K562 (cell line): Measurements from ENCODE around the gene RAI14. TPM values are rescaled to one million over a fixed set of nuclear protein-coding genes. Genes with fewer than 3 reads are reported as not detected.
A peak's percentile ranks its signal among the peaks of the same experiment; 100 is the strongest.

Experiments used
- ATAC-seq: fragments of 200-7000 bp; cut with Tn5 transposase; 3 replicates; pipeline ENCODE4 v1.9.1; 2020; ENCODE audit warnings: moderate library complexity
- BruUV-seq: library from RNA; stranded (reverse); fragments of 400-500 nt; replicated peaks from 2 replicates; lab custom pipeline; 2021; lab: Mats Ljungman, UMichigan
- CTCF ChIA-PET: fragments of 300-600 bp; formaldehyde crosslinking; extraction: SDS; loops from one replicate; lab custom pipeline; 2021; ENCODE audit warnings: low intra/inter-chr PET ratio; lab: Yijun Ruan, JAX
- POLR2A ChIA-PET: fragments of 300-600, 350-650 bp; sonication (Branson Sonifier 250); formaldehyde crosslinking; extraction: SDS; loops from one replicate; lab custom pipeline; 2021; ENCODE audit warnings: antibody characterized with exemption, inconsistent platforms; lab: Yijun Ruan, JAX
- DNase-seq, 4 experiments: peaks; one replicate each; pipeline versions ENCODE4 v3.0.0 to v3.0.0-alpha.2; 2011 to 2018; ENCODE audit warnings: low spot score in 3 of 4, mixed read lengths in 3 of 4; ENCODE audit errors: extremely low read depth in 1 of 4
- FAIRE-seq: peaks from 2 replicates; lab custom pipeline; 2011; peaks lifted over from hg19 to GRCh38; lab: Jason Lieb, UNC
- H2AFZ ChIP-seq: 2 replicates; pipeline ENCODE4 v1.6.0; 2011; ENCODE audit warnings: low read depth, low read length, control low read depth, inconsistent platforms
- H3K27ac ChIP-seq: fragments of 200-600 bp; 3 replicates; pipeline ENCODE4 v1.8.0; 2011; ENCODE audit warnings: low read depth, mild to moderate bottlenecking, control low read depth, inconsistent platforms, low read length, moderate library complexity, mixed read lengths; ENCODE audit errors: extremely low read depth
- H3K27me3 ChIP-seq, 2 experiments: fragments of 300-600 bp in 1 of 2; 2 replicates in 1 of 2; 3 replicates in 1 of 2; pipeline versions ENCODE4 v1.6.0 to v1.8.0; 2011; ENCODE audit warnings: inconsistent platforms in 2 of 2, low read length in 2 of 2, mild to moderate bottlenecking in 1 of 2, mixed read lengths in 1 of 2, moderate library complexity in 1 of 2; ENCODE audit not compliant: control insufficient read depth in 2 of 2, insufficient read depth in 2 of 2
- H3K36me3 ChIP-seq: fragments of 300-600 bp; 3 replicates; pipeline ENCODE4 v1.8.0; 2011; ENCODE audit warnings: mild to moderate bottlenecking, low read length, inconsistent platforms; ENCODE audit not compliant: control insufficient read depth, insufficient read depth
- H3K4me1 ChIP-seq, 2 experiments: fragments of 200-600 bp in 1 of 2; replicated peaks in 1 of 2; 2 replicates in 1 of 2; 3 replicates in 1 of 2; pipeline versions ENCODE4 v1.5.1 to v1.8.0; 2011; ENCODE audit warnings: inconsistent platforms in 2 of 2, low read length in 2 of 2, mild to moderate bottlenecking in 1 of 2, mixed read lengths in 1 of 2, moderate library complexity in 1 of 2; ENCODE audit not compliant: control insufficient read depth in 2 of 2, insufficient read depth in 2 of 2
- H3K4me2 ChIP-seq: 2 replicates; pipeline ENCODE4 v1.6.1; 2011; ENCODE audit warnings: low read length, control low read depth, inconsistent platforms, mixed read lengths; ENCODE audit not compliant: insufficient read depth
- H3K4me3 ChIP-seq: fragments of 200-600 bp; sonication (generic), shearing (Covaris generic); 2 replicates; pipeline ENCODE4 v1.5.1; 2016; ENCODE audit warnings: control low read depth, inconsistent platforms
- H3K79me2 ChIP-seq: fragments of 200-600 bp; 3 replicates; pipeline ENCODE4 v1.8.0; 2011; ENCODE audit warnings: low read length, inconsistent platforms; ENCODE audit not compliant: control insufficient read depth, insufficient read depth
- H3K9ac ChIP-seq, 2 experiments: 2 replicates each; pipeline versions ENCODE4 v1.6.0 to v1.6.1; 2011; ENCODE audit warnings: low read depth in 2 of 2, low read length in 2 of 2, control low read depth in 1 of 2, inconsistent platforms in 1 of 2, mild to moderate bottlenecking in 1 of 2, mixed read lengths in 1 of 2; ENCODE audit not compliant: insufficient read depth in 1 of 2
- H3K9me1 ChIP-seq: one replicate; pipeline ENCODE4 v1.6.0; 2011; ENCODE audit warnings: inconsistent platforms, mild to moderate bottlenecking, low read length, moderate library complexity; ENCODE audit not compliant: control insufficient read depth, insufficient read depth
- H3K9me3 ChIP-seq: replicated peaks from 2 replicates; pipeline ENCODE4 v1.5.1; 2011; ENCODE audit warnings: low read depth, low read length, inconsistent platforms; ENCODE audit not compliant: control insufficient read depth, insufficient read depth
- H4K20me1 ChIP-seq: replicated peaks from 2 replicates; pipeline ENCODE4 v1.6.1; 2011; ENCODE audit warnings: low read length, inconsistent platforms, mixed read lengths; ENCODE audit not compliant: control insufficient read depth, insufficient read depth
- CBFA2T3 ChIP-seq: fragments of 450-650 bp; IDR thresholded peaks from 2 replicates; pipeline ENCODE4 v1.6.1; 2017
- MGA ChIP-seq: fragments of 450-650 bp; IDR thresholded peaks from 2 replicates; pipeline ENCODE4 v1.6.1; 2016; ENCODE audit warnings: mild to moderate bottlenecking, moderate library complexity
- NR2C1 ChIP-seq, 2 experiments: fragments of 450-650 bp; IDR thresholded peaks; 2 replicates each; pipeline ENCODE4 v1.6.1; 2017; ENCODE audit warnings: mild to moderate bottlenecking in 2 of 2, antibody characterized with exemption in 1 of 2, inconsistent platforms in 1 of 2, missing compliant biosample characterization in 1 of 2, missing genetic modification characterization in 1 of 2
- NR2C2 ChIP-seq, 2 experiments: fragments of 200-800 bp in 1 of 2; sonication (Bioruptor generic) in 1 of 2; sonication (generic) in 1 of 2; formaldehyde crosslinking in 1 of 2; IDR thresholded peaks; 2 replicates each; pipeline versions ENCODE4 v1.6.1 to v1.8.0; 2016 to 2022; ENCODE audit warnings: mild to moderate bottlenecking in 1 of 2, missing compliant biosample characterization in 1 of 2, missing genetic modification characterization in 1 of 2, missing genetic modification reagents in 1 of 2
- TAL1 ChIP-seq: fragments of 450-650 bp; IDR thresholded peaks from 2 replicates; pipeline ENCODE4 v1.6.1; 2016; ENCODE audit warnings: mild to moderate bottlenecking
- WGBS: fragments of 100-300 bp; shearing (Covaris generic); methylation state at CpG from one replicate; pipeline ENCODE4 v1.1.6; 2016; ENCODE audit warnings: low coverage, mixed read lengths; ENCODE audit not compliant: insufficient coverage; ENCODE audit errors: missing lambda C conversion rate; 5-methylcytosine and 5-hydroxymethylcytosine counted together
- in situ Hi-C: fragments of 300-500 bp; cut with MboI; formaldehyde crosslinking; loops from 4 replicates; pipeline ENCODE4 v1.15.0; 2018; ENCODE audit warnings: inconsistent platforms, mixed read lengths
- intact Hi-C: fragments of 100-400 bp; cut with micrococcal nuclease; formaldehyde crosslinking; loops from 2 replicates; pipeline ENCODE4 v1.14.2; 2022
- polyA plus RNA-seq, 8 experiments: library from polyadenylated mRNA; depleted of rRNA in 4 of 8; stranded (reverse) in 5 of 8; unstranded in 3 of 8; fragments of >200 nt; fragmentation: Nextera tagmentation in 2 of 8; fragmentation: Illumina TruSeq in 1 of 8; extraction: Ambion mirVana in 2 of 8; extraction: Trizol in 1 of 8; gene quantifications; 2 replicates each; pipeline versions ENCODE4 v1.2.1 to v1.2.3, GENCODE V29; 2011 to 2014; ENCODE audit warnings: inconsistent platforms in 1 of 8, missing spikeins in 1 of 8
- total RNA-seq, 7 experiments: library from RNA; depleted of rRNA in 6 of 7; stranded (reverse); fragments of >200 nt in 6 of 7; fragmentation: Illumina TruSeq in 2 of 7; extraction: Trizol in 2 of 7; gene quantifications; 2 replicates each; pipeline versions ENCODE4 v1.2.1 to v1.2.3, GENCODE V29; 2011 to 2021; ENCODE audit warnings: low replicate concordance in 1 of 7

RAI14 gene
- total and polyA plus RNA-seq, 9 of the 15 experiments (the other 6 are each of a cell fraction or from before 2014, with no cell fraction given) = 11.3 to 82.5 (median 34.8) TPM

GRCh38 chr5:34632807-34633422 is 23.2 kb upstream of the RAI14 start:
- Histone ChIP-seq H3K9me3 (0 out of 2 replicates have a peak, but pooled peaks cover 2% of the 10 kb centered on the region), H3K4me1 (no peaks in the 10 kb centered on the region; a peak in 1 of 5 replicates), H3K4me2 (no peak overlapping the region), H4K20me1 (no peaks in the 10 kb centered on the region), H3K27ac (no peak overlapping the region), H3K79me2 (no peaks in the 10 kb centered on the region), H3K27me3 (no peaks in the 10 kb centered on the region), H2AFZ (peak overlapping the region; percentile 45; the same call in 1 of the 2 replicates), H3K9me1 (no peaks in the 10 kb centered on the region), H3K4me3 (no peak overlapping the region), H3K36me3 (no peaks in the 10 kb centered on the region), H3K9ac (no peak overlapping the region)
- no TSS peak for BruUV-seq
- CTCF ChIA-PET = no interaction called here
- intact Hi-C loops (no loop called here), in situ Hi-C loops (no loop called here)
- ATAC-seq = no peak; the same call in 2 of the 3 replicates
- FAIRE-seq = no peak
- TF ChIP-seq CBFA2T3 (peak; percentile 33), TAL1 (0 out of 2 replicates have a peak, but pooled peaks have one; percentile 5), MGA (no peak), NR2C1 (IDR thresholded peaks at IDR 0.05) (peak; percentile 61), NR2C1 (tag; IDR thresholded peaks at IDR 0.05) (peak; percentile 62), NR2C2 (CRISPR knock-in tag; IDR thresholded peaks at IDR 0.05) (no peak), NR2C2 (tag; IDR thresholded peaks at IDR 0.05) (peak; percentile 24; the same call in 1 of the 2 replicates)
- POLR2A ChIA-PET = interaction anchor here (1.0 kb wide), 1 partner anchor 17 kb away, joined by 3 read pairs; no protein-coding TSS in a partner anchor
- 17% methylated on average over 8 of the region's 8 CpGs for WGBS
- DNase-seq = no peak
